ENCODE data around the gene UNG. TPM values are rescaled to one million over a fixed set of nuclear protein-coding genes. Genes with fewer than 3 reads are reported as not detected.

The UNG gene
- polyA plus RNA-seq, 1 donor from 2014 or later = 38.4 TPM

- Histone ChIP-seq H3F3A (ENCODE audit: insufficient read depth, low read length, poor library complexity, severe bottlenecking) (no peaks in the 10 kb centered on the region), H3K9me2 (ENCODE audit: insufficient read depth, low read length) (no peaks in the 10 kb centered on the region), H4K20me1 (ENCODE audit: insufficient read depth) (no peaks in the 10 kb centered on the region), H3K9me3 (ENCODE audit: low read length) (no peaks in the 10 kb centered on the region), H3K36me3 (ENCODE audit: insufficient read depth, low read length) (no peaks in the 10 kb centered on the region), H2AFZ (ENCODE audit: low read depth, low read length) (no peak overlapping the region), H3K27me3 (ENCODE audit: insufficient read depth, low read depth, low read length) (no peaks in the 10 kb centered on the region), H3K4me2 (ENCODE audit: low read length) (no peak overlapping the region), H3K27ac (ENCODE audit: low read length) (no peak overlapping the region), H3K79me2 (replicated peaks; ENCODE audit: insufficient read depth, low read length) (no peaks in the 10 kb centered on the region), H3K9ac (ENCODE audit: low read length) (no peak overlapping the region), H3K4me3 (ENCODE audit: low read length) (no peak overlapping the region)
- TF ChIP-seq REST (IDR thresholded peaks at IDR 0.05; ENCODE audit: borderline replicate concordance) = no peak
- TF ChIP-seq EZH2 (IDR thresholded peaks at IDR 0.05; ENCODE audit: borderline replicate concordance, insufficient read depth, low read length, poor library complexity, severe bottlenecking) = no peak
- TF ChIP-seq TAF1 (IDR thresholded peaks at IDR 0.05; ENCODE audit: low read depth) = no peak
- TF ChIP-seq SMC3 (conservative IDR thresholded peaks at IDR 0.05; ENCODE audit: poor library complexity) = no peak
- no peak for TF ChIP-seq MXI1 (conservative IDR thresholded peaks at IDR 0.05; ENCODE audit: poor library complexity, severe bottlenecking)
- TF ChIP-seq POLR2AphosphoS5 (IDR thresholded peaks at IDR 0.05) = no peak
- TF ChIP-seq RAD21 (conservative IDR thresholded peaks at IDR 0.05) = no peak
- TF ChIP-seq EP300 (conservative IDR thresholded peaks at IDR 0.05; ENCODE audit: poor library complexity, severe bottlenecking) = no peak
These were observed 31.6 kb upstream of the UNG start for GRCh38 chr12:109065853-109066193.

- Histone ChIP-seq H4K20me1 (ENCODE audit: insufficient read depth) (no peaks in the 10 kb centered on the region), H3K9ac (ENCODE audit: low read length) (no peak overlapping the region), H3K36me3 (ENCODE audit: insufficient read depth, low read length) (peaks cover 2% of the 10 kb centered on the region), H3K4me2 (ENCODE audit: low read length) (no peak overlapping the region), H3F3A (ENCODE audit: insufficient read depth, low read length, poor library complexity, severe bottlenecking) (no peaks in the 10 kb centered on the region), H3K4me3 (ENCODE audit: low read length) (no peak overlapping the region), H3K9me3 (ENCODE audit: low read length) (no peaks in the 10 kb centered on the region), H3K27ac (ENCODE audit: low read length) (no peak overlapping the region), H2AFZ (ENCODE audit: low read depth, low read length) (no peak overlapping the region), H3K27me3 (ENCODE audit: insufficient read depth, low read depth, low read length) (no peaks in the 10 kb centered on the region), H3K79me2 (replicated peaks; ENCODE audit: insufficient read depth, low read length) (no peaks in the 10 kb centered on the region), H3K9me2 (ENCODE audit: insufficient read depth, low read length) (no peaks in the 10 kb centered on the region)
- TF ChIP-seq RAD21 (conservative IDR thresholded peaks at IDR 0.05) (no peak), REST (IDR thresholded peaks at IDR 0.05; ENCODE audit: borderline replicate concordance) (no peak), EZH2 (IDR thresholded peaks at IDR 0.05; ENCODE audit: borderline replicate concordance, insufficient read depth, low read length, poor library complexity, severe bottlenecking) (no peak), SMC3 (conservative IDR thresholded peaks at IDR 0.05; ENCODE audit: poor library complexity) (no peak), MXI1 (conservative IDR thresholded peaks at IDR 0.05; ENCODE audit: poor library complexity, severe bottlenecking) (no peak), TAF1 (IDR thresholded peaks at IDR 0.05; ENCODE audit: low read depth) (no peak), CTCF (IDR thresholded peaks at IDR 0.05; ENCODE audit: poor library complexity, severe bottlenecking) (no peak), EP300 (conservative IDR thresholded peaks at IDR 0.05; ENCODE audit: poor library complexity, severe bottlenecking) (no peak), POLR2AphosphoS5 (IDR thresholded peaks at IDR 0.05) (no peak)
These were observed 27.8 kb upstream of the UNG start for GRCh38 chr12:109069307-109070271.

All from neural cell (in vitro differentiated cells).